Liver (tissue), 9 donors: Measurements from ENCODE around the gene GPR18. TPM values are rescaled to one million over a fixed set of nuclear protein-coding genes. Genes with fewer than 3 reads are reported as not detected.

ENCODE experiments used
- DNase-seq: peaks from one replicate; pipeline ENCODE4 v3.0.0-alpha.2; 2017; ENCODE audit warnings: low spot score
- H3K27ac ChIP-seq, 2 donors: one replicate each; pipeline ENCODE4 v1.7.0; 2013; ENCODE audit warnings: inconsistent platforms in 2 of 2, low read length in 2 of 2, control low read depth in 1 of 2, low read depth in 1 of 2, mild to moderate bottlenecking in 1 of 2
- H3K27me3 ChIP-seq, 4 donors: one replicate each; pipeline versions ENCODE4 v1.6.1 to v1.7.0; 2013; ENCODE audit warnings: low read length in 3 of 4, inconsistent platforms in 1 of 4, mild to moderate bottlenecking in 1 of 4, moderate library complexity in 1 of 4; ENCODE audit not compliant: control insufficient read depth in 4 of 4, insufficient read depth in 4 of 4
- H3K36me3 ChIP-seq, 4 donors: one replicate each; pipeline versions ENCODE4 v1.6.1 to v1.7.0; 2013; ENCODE audit warnings: low read length in 3 of 4, mild to moderate bottlenecking in 3 of 4, low read depth in 1 of 4, moderate library complexity in 1 of 4; ENCODE audit not compliant: control insufficient read depth in 4 of 4, insufficient read depth in 3 of 4
- H3K4me1 ChIP-seq, 4 donors: one replicate each; pipeline versions ENCODE4 v1.6.1 to v1.7.0; 2013; ENCODE audit warnings: low read length in 3 of 4, mild to moderate bottlenecking in 3 of 4, moderate library complexity in 1 of 4; ENCODE audit not compliant: control insufficient read depth in 4 of 4, insufficient read depth in 4 of 4
- H3K4me3 ChIP-seq, 3 donors: one replicate each; pipeline versions ENCODE4 v1.6.1 to v1.7.0; 2013; ENCODE audit warnings: low read length in 3 of 3, control low read depth in 1 of 3, low read depth in 1 of 3, mild to moderate bottlenecking in 1 of 3
- H3K9ac ChIP-seq, 2 donors: one replicate each; pipeline ENCODE4 v1.7.0; 2013; ENCODE audit warnings: low read length in 2 of 2, mild to moderate bottlenecking in 2 of 2, moderate library complexity in 2 of 2, control low read depth in 1 of 2, low read depth in 1 of 2
- H3K9me3 ChIP-seq, 4 donors: one replicate each; pipeline versions ENCODE4 v1.6.1 to v1.7.0; 2013; ENCODE audit warnings: low read length in 3 of 4; ENCODE audit not compliant: control insufficient read depth in 4 of 4
- EGR1 ChIP-seq, 2 donors: IDR thresholded peaks; 2 replicates each; pipeline ENCODE4 v1.6.1; 2016 to 2018; ENCODE audit warnings: antibody characterized with exemption in 2 of 2, low read depth in 2 of 2
- FOXA1 ChIP-seq: IDR thresholded peaks from 2 replicates; pipeline ENCODE4 v1.6.1; 2016; ENCODE audit warnings: antibody characterized with exemption
- FOXA2 ChIP-seq: IDR thresholded peaks from 2 replicates; pipeline ENCODE4 v1.6.1; 2016; ENCODE audit warnings: antibody characterized with exemption
- HNF4A ChIP-seq, 2 donors: conservative IDR thresholded peaks; 2 replicates each; pipeline ENCODE4 v1.6.1; 2016; ENCODE audit warnings: antibody characterized with exemption in 2 of 2, mild to moderate bottlenecking in 2 of 2
- HNF4G ChIP-seq: IDR thresholded peaks from 2 replicates; pipeline ENCODE4 v1.6.1; 2016; ENCODE audit warnings: antibody characterized with exemption
- JUND ChIP-seq, 2 donors: IDR thresholded peaks; 2 replicates each; pipeline ENCODE4 v1.6.1; 2016; ENCODE audit warnings: antibody characterized with exemption in 2 of 2
- NR2F2 ChIP-seq: IDR thresholded peaks from 2 replicates; pipeline ENCODE4 v1.6.1; 2016; ENCODE audit warnings: antibody characterized with exemption
- RAD21 ChIP-seq, 2 donors: IDR thresholded peaks; 2 replicates each; pipeline ENCODE4 v1.6.1; 2016; ENCODE audit warnings: antibody characterized with exemption in 2 of 2, mild to moderate bottlenecking in 2 of 2
- RXRA ChIP-seq, 2 donors: IDR thresholded peaks; 2 replicates each; pipeline ENCODE4 v1.6.1; 2017 to 2018; ENCODE audit warnings: antibody characterized with exemption in 2 of 2, mild to moderate bottlenecking in 1 of 2
- SP1 ChIP-seq: IDR thresholded peaks from 2 replicates; pipeline ENCODE4 v1.6.1; 2018; ENCODE audit warnings: antibody characterized with exemption, mild to moderate bottlenecking
- TAF1 ChIP-seq: conservative IDR thresholded peaks from 2 replicates; pipeline ENCODE4 v1.6.1; 2016; ENCODE audit warnings: antibody characterized with exemption, mild to moderate bottlenecking
- YY1 ChIP-seq: IDR thresholded peaks from 2 replicates; pipeline ENCODE4 v1.6.1; 2016; ENCODE audit warnings: antibody characterized with exemption, mild to moderate bottlenecking
- WGBS: extraction: QIAGEN DNeasy Blood & Tissue Kit; methylation state at CpG from one replicate; pipeline ENCODE4 v1.1.7; 2013; 5-methylcytosine and 5-hydroxymethylcytosine counted together
- polyA plus RNA-seq, 2 donors: library from polyadenylated mRNA; stranded (reverse) in 1 of 2; unstranded in 1 of 2; fragments of 200-250 nt in 1 of 2; fragments of >200 nt in 1 of 2; fragmentation: Nextera tagmentation in 1 of 2; extraction: Ambion mirVana in 1 of 2; gene quantifications; one replicate each; pipeline versions ENCODE4 v1.2.1 to v1.2.3, GENCODE V29; 2013 to 2015
- total RNA-seq, 2 donors: library from RNA; depleted of rRNA; stranded (reverse); fragments of >200 nt; gene quantifications; one replicate each; pipeline ENCODE4 v1.2.3, GENCODE V29; 2014
- TF ChIP-seq, protein P1 (sequence below): fragments of 150-350 bp; IDR thresholded peaks from 2 replicates; pipeline ENCODE4 v1.5.1; 2017; ENCODE audit warnings: improper control_type of control experiment, low read depth, low read length; ENCODE audit not compliant: missing input control
- TF ChIP-seq, protein P2 (sequence below): IDR thresholded peaks from 2 replicates; pipeline ENCODE4 v1.6.1; 2016; ENCODE audit warnings: antibody characterized with exemption
- TF ChIP-seq, protein P3 (sequence below): IDR thresholded peaks from 2 replicates; pipeline ENCODE4 v1.6.1; 2016; ENCODE audit warnings: antibody characterized with exemption, mild to moderate bottlenecking
- donor health status: healthy.
- donor health status: healthy.
- donor health status: healthy.
- donor health status: healthy.
- donor health status: healthy.

Gene GPR18
- total and polyA plus RNA-seq, 4 donors = 0.13 to 1.0 (median 0.41) TPM

GRCh38 chr13:99307648-99308339 is 49.6 kb upstream of the GPR18 start:
- H3K4me3 ChIP-seq = no peak overlapping the region
- no peaks in the 10 kb centered on the region for H3K9me3 ChIP-seq
- no peak for DNase-seq
- peak overlapping the region in 1 of 2 donors; percentile 14 for H3K9ac ChIP-seq
- H3K27ac ChIP-seq = peak overlapping the region; percentile 7 to 48
- H3K36me3 ChIP-seq = peaks cover 0 to 2% (median 0%) of the 10 kb centered on the region in 4 donors
- WGBS = 75% methylated on average over 6 of the region's 6 CpGs
- peak in 1 of 2 donors; percentile 32 for TF ChIP-seq RXRA (IDR thresholded peaks at IDR 0.05)
- no peak for TF ChIP-seq YY1
- no peak for TF ChIP-seq NR2F2
- H3K27me3 ChIP-seq = no peaks in the 10 kb centered on the region
- H3K4me1 ChIP-seq = peaks cover 0 to 3% (median 0%) of the 10 kb centered on the region in 4 donors

- Histone ChIP-seq H3K36me3 (peaks cover 0 to 2% (median 0%) of the 10 kb centered on the region in 4 donors), H3K27ac (peak within 1 kb of the TSS; percentile 7 to 48), H3K9ac (peak within 1 kb of the TSS in 1 of 2 donors; percentile 64), H3K4me1 (no peaks in the 10 kb centered on the region), H3K9me3 (no peaks in the 10 kb centered on the region), H3K27me3 (no peaks in the 10 kb centered on the region), H3K4me3 (no peak within 1 kb of the TSS)
- TF ChIP-seq, protein P1, sequence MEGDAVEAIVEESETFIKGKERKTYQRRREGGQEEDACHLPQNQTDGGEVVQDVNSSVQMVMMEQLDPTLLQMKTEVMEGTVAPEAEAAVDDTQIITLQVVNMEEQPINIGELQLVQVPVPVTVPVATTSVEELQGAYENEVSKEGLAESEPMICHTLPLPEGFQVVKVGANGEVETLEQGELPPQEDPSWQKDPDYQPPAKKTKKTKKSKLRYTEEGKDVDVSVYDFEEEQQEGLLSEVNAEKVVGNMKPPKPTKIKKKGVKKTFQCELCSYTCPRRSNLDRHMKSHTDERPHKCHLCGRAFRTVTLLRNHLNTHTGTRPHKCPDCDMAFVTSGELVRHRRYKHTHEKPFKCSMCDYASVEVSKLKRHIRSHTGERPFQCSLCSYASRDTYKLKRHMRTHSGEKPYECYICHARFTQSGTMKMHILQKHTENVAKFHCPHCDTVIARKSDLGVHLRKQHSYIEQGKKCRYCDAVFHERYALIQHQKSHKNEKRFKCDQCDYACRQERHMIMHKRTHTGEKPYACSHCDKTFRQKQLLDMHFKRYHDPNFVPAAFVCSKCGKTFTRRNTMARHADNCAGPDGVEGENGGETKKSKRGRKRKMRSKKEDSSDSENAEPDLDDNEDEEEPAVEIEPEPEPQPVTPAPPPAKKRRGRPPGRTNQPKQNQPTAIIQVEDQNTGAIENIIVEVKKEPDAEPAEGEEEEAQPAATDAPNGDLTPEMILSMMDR = no peak
- TF ChIP-seq HNF4A (conservative IDR thresholded peaks at IDR 0.05) (no peak), TAF1 (peak; percentile 78), YY1 (no peak), HNF4G (no peak), FOXA1 (no peak), FOXA2 (no peak), SP1 (no peak)
- TF ChIP-seq, protein P2, sequence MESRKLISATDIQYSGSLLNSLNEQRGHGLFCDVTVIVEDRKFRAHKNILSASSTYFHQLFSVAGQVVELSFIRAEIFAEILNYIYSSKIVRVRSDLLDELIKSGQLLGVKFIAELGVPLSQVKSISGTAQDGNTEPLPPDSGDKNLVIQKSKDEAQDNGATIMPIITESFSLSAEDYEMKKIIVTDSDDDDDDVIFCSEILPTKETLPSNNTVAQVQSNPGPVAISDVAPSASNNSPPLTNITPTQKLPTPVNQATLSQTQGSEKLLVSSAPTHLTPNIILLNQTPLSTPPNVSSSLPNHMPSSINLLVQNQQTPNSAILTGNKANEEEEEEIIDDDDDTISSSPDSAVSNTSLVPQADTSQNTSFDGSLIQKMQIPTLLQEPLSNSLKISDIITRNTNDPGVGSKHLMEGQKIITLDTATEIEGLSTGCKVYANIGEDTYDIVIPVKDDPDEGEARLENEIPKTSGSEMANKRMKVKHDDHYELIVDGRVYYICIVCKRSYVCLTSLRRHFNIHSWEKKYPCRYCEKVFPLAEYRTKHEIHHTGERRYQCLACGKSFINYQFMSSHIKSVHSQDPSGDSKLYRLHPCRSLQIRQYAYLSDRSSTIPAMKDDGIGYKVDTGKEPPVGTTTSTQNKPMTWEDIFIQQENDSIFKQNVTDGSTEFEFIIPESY = no peak
- DNase-seq = no peak
- WGBS = 67% methylated on average over 4 of the region's 4 CpGs
Observed at GRCh38 chr13:99307247-99307646, 49.1 kb upstream of the GPR18 start, which contains the start of gene GPR183. Gene GPR183 (minus strand): TSS chr13:99307399. CDS start chr13:99296145, 11,254 bp downstream.

- Histone ChIP-seq H3K4me3 (no peak overlapping the region), H3K4me1 (no peaks in the 10 kb centered on the region), H3K36me3 (peaks cover 0 to 2% (median 0%) of the 10 kb centered on the region in 4 donors), H3K9ac (peak overlapping the region in 1 of 2 donors; percentile 14), H3K27ac (no peak overlapping the region), H3K27me3 (no peaks in the 10 kb centered on the region), H3K9me3 (no peaks in the 10 kb centered on the region)
- no peak for DNase-seq
- WGBS = 90% methylated on average over 8 of the region's 8 CpGs
- no peak for TF ChIP-seq RAD21 (IDR thresholded peaks at IDR 0.05)
- TF ChIP-seq TAF1 = no peak
- no peak for TF ChIP-seq FOXA2
- TF ChIP-seq YY1 = no peak
- no peak for TF ChIP-seq EGR1 (IDR thresholded peaks at IDR 0.05; ENCODE audit: low read depth in 2 of 2)
- TF ChIP-seq, protein P2 = no peak
- no peak for TF ChIP-seq HNF4G
- no peak for TF ChIP-seq NR2F2
- TF ChIP-seq JUND (IDR thresholded peaks at IDR 0.05) = no peak
- TF ChIP-seq, protein P3, sequence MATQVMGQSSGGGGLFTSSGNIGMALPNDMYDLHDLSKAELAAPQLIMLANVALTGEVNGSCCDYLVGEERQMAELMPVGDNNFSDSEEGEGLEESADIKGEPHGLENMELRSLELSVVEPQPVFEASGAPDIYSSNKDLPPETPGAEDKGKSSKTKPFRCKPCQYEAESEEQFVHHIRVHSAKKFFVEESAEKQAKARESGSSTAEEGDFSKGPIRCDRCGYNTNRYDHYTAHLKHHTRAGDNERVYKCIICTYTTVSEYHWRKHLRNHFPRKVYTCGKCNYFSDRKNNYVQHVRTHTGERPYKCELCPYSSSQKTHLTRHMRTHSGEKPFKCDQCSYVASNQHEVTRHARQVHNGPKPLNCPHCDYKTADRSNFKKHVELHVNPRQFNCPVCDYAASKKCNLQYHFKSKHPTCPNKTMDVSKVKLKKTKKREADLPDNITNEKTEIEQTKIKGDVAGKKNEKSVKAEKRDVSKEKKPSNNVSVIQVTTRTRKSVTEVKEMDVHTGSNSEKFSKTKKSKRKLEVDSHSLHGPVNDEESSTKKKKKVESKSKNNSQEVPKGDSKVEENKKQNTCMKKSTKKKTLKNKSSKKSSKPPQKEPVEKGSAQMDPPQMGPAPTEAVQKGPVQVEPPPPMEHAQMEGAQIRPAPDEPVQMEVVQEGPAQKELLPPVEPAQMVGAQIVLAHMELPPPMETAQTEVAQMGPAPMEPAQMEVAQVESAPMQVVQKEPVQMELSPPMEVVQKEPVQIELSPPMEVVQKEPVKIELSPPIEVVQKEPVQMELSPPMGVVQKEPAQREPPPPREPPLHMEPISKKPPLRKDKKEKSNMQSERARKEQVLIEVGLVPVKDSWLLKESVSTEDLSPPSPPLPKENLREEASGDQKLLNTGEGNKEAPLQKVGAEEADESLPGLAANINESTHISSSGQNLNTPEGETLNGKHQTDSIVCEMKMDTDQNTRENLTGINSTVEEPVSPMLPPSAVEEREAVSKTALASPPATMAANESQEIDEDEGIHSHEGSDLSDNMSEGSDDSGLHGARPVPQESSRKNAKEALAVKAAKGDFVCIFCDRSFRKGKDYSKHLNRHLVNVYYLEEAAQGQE = no peak
Observed at GRCh38 chr13:99305566-99305965, 47.4 kb upstream of the GPR18 start.
